ENCODE data around the gene MTRR. TPM values are rescaled to one million over a fixed set of nuclear protein-coding genes. Genes with fewer than 3 reads are reported as not detected.

Gene MTRR
- total RNA-seq, 2 donors from 2014 or later, result 40.6 to 47.0 TPM

DNA sequence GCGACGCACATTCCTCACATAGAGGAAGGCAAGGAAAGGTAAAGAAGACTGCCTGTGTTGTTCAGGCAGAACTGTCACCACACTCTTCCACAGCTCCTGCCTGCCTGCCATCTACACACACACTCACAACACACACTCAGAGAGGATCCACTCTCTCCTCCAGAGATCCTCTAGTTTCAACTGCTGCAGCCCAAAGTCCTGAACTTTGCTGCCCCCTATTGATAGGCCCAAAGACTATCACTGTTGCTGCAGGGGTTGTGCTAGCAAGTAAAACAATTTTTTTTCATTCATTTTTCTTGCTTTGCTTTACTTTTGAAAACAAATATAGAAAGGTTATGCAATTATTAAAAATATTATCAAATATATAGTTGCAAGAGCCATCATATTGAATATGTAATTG is 12.1 kb upstream of the MTRR start:
- Histone ChIP-seq H3K9me3 (ENCODE audit: control insufficient read depth, low read length) (peaks cover 13% of the 10 kb centered on the region), H3K4me1 (ENCODE audit: control insufficient read depth, insufficient read depth, low read length) (no peaks in the 10 kb centered on the region), H3K27ac (ENCODE audit: low read depth, low read length) (no peak overlapping the region), H3K27me3 (ENCODE audit: control insufficient read depth, insufficient read depth, low read length, poor library complexity, severe bottlenecking) (peaks cover 6% of the 10 kb centered on the region), H3K36me3 (ENCODE audit: control insufficient read depth, insufficient read depth, low read length) (peaks cover 24% of the 10 kb centered on the region), H3K9ac (ENCODE audit: extremely low read depth, low read length, poor library complexity, severe bottlenecking) (no peak overlapping the region), H3K4me3 (ENCODE audit: low read length) (no peak overlapping the region)
- Mint-ChIP-seq H3K4me3 (no peak overlapping the region), H3K4me1 (no peaks in the 10 kb centered on the region), H3K9me3 (peaks cover 11% of the 10 kb centered on the region), H3K27ac (no peak overlapping the region), H3K36me3 (ENCODE audit: low read depth) (peaks cover 21% of the 10 kb centered on the region), H3K27me3 (ENCODE audit: insufficient read depth) (peaks cover 8% of the 10 kb centered on the region)
- DNase-seq, result peak; percentile 79
- TF ChIP-seq, protein P1, sequence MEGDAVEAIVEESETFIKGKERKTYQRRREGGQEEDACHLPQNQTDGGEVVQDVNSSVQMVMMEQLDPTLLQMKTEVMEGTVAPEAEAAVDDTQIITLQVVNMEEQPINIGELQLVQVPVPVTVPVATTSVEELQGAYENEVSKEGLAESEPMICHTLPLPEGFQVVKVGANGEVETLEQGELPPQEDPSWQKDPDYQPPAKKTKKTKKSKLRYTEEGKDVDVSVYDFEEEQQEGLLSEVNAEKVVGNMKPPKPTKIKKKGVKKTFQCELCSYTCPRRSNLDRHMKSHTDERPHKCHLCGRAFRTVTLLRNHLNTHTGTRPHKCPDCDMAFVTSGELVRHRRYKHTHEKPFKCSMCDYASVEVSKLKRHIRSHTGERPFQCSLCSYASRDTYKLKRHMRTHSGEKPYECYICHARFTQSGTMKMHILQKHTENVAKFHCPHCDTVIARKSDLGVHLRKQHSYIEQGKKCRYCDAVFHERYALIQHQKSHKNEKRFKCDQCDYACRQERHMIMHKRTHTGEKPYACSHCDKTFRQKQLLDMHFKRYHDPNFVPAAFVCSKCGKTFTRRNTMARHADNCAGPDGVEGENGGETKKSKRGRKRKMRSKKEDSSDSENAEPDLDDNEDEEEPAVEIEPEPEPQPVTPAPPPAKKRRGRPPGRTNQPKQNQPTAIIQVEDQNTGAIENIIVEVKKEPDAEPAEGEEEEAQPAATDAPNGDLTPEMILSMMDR (conservative IDR thresholded peaks at IDR 0.05), result peak; percentile 95
- 97% methylated on average over 2 of the region's 2 CpGs; no CpG with 5 or more reads in 1 of the 2 experiments for WGBS, 2 experiments (ENCODE audit: insufficient coverage in 1 of 2, insufficient read length in 1 of 2)

DNA sequence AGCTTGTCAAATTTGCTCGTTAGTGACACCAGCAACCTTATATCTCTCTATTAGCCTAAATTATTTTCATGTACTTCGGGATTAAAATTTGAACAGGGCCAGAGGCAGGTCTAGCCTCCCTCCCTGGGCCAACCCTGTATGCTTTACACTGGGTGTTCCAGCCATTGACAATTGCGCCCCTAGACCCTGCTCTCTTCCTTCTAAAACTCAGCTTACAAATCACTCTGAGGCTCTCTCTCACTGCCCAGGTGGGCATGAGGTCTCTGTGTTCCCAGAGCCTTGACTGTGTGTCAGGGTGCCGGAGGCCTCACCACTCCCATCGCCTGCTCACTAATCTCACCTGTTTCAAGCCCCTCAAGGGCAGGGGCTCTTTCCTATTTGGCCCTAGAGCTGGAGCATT is 11.6 kb upstream of the MTRR start:
- H3K4me3 Mint-ChIP-seq, result no peak overlapping the region
- peaks cover 13% of the 10 kb centered on the region for H3K9me3 ChIP-seq (ENCODE audit: control insufficient read depth, low read length)
- no peak overlapping the region for H3K4me3 ChIP-seq (ENCODE audit: low read length)
- H3K9me3 Mint-ChIP-seq, result peaks cover 11% of the 10 kb centered on the region
- no peak for DNase-seq
- H3K27me3 Mint-ChIP-seq (ENCODE audit: insufficient read depth), result peaks cover 2% of the 10 kb centered on the region
- peaks cover under 1% of the 10 kb centered on the region for H3K27me3 ChIP-seq (ENCODE audit: control insufficient read depth, insufficient read depth, low read length, poor library complexity, severe bottlenecking)
- no peaks in the 10 kb centered on the region for H3K4me1 ChIP-seq (ENCODE audit: control insufficient read depth, insufficient read depth, low read length)
- TF ChIP-seq, protein P1 (conservative IDR thresholded peaks at IDR 0.05), result no peak
- no peak overlapping the region for H3K27ac ChIP-seq (ENCODE audit: low read depth, low read length)
- peaks cover 21% of the 10 kb centered on the region for H3K36me3 Mint-ChIP-seq (ENCODE audit: low read depth)
- no peak overlapping the region for H3K9ac ChIP-seq (ENCODE audit: extremely low read depth, low read length, poor library complexity, severe bottlenecking)
- H3K4me1 Mint-ChIP-seq, result no peaks in the 10 kb centered on the region
- no peak overlapping the region for H3K27ac Mint-ChIP-seq
- H3K36me3 ChIP-seq (ENCODE audit: control insufficient read depth, insufficient read depth, low read length), result peaks cover 26% of the 10 kb centered on the region
- WGBS, 2 experiments (ENCODE audit: insufficient coverage in 1 of 2, insufficient read length in 1 of 2), result 79 to 90% methylated on average over 2 to 5 of the region's 5 CpGs

DNA sequence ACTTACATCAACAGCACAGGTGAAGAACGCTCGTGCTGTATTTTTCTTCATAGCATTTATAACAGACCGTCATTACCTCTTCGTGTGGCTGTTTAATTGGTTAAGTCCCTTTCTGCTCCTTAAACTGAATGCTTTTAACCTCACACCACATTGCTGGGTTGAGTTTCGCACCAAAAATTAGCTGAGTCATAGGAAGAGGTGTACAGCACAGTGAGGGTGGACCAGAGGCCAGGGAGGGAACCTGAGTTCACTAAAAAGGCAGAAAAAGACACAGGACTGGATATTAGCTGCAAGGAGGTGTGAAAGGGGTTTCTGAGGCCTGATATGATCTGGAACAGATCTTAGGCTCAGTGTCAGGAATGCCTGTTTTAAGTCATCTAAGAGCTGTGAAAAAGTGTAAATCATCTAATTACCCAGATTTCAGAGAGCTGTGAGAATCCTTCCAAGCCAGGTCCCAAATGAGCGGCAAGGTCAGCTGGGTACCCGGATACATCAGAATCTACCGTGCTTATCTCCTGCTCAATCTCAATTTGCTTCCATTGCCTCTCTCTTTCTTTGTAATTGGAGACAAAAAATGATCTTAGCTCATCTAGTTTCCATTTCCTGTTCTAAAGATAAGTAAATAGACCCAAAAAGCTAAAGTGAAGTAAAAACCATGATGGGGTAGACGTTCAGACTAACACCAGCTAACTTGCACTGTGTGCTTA is 10.9 kb upstream of the MTRR start:
- Mint-ChIP-seq H3K4me1 (no peaks in the 10 kb centered on the region), H3K27me3 (ENCODE audit: insufficient read depth) (no peaks in the 10 kb centered on the region), H3K27ac (no peak overlapping the region), H3K9me3 (peaks cover 10% of the 10 kb centered on the region), H3K4me3 (no peak overlapping the region), H3K36me3 (ENCODE audit: low read depth) (peaks cover 21% of the 10 kb centered on the region)
- Histone ChIP-seq H3K36me3 (ENCODE audit: control insufficient read depth, insufficient read depth, low read length) (peaks cover 33% of the 10 kb centered on the region), H3K9ac (ENCODE audit: extremely low read depth, low read length, poor library complexity, severe bottlenecking) (no peak overlapping the region), H3K4me3 (ENCODE audit: low read length) (no peak overlapping the region), H3K4me1 (ENCODE audit: control insufficient read depth, insufficient read depth, low read length) (no peaks in the 10 kb centered on the region), H3K27me3 (ENCODE audit: control insufficient read depth, insufficient read depth, low read length, poor library complexity, severe bottlenecking) (no peaks in the 10 kb centered on the region), H3K9me3 (ENCODE audit: control insufficient read depth, low read length) (peaks cover 13% of the 10 kb centered on the region), H3K27ac (ENCODE audit: low read depth, low read length) (no peak overlapping the region)
- TF ChIP-seq, protein P1 (conservative IDR thresholded peaks at IDR 0.05), result no peak
- whole genome bisulfite sequencing, 2 experiments (ENCODE audit: insufficient coverage in 1 of 2, insufficient read length in 1 of 2), result 91% methylated on average over 6 to 9 of the region's 9 CpGs
- no peak for DNase-seq

Data from endodermal cell (in vitro differentiated cells).